Measurements from ENCODE around the gene DGKZ. TPM values are rescaled to one million over a fixed set of nuclear protein-coding genes. Genes with fewer than 3 reads are reported as not detected.

The DGKZ gene
- total and polyA plus RNA-seq, 2 donors (not counting 3 experiments of a cell fraction or from before 2014, with no cell fraction given) = 88.8 to 127 TPM

DNA sequence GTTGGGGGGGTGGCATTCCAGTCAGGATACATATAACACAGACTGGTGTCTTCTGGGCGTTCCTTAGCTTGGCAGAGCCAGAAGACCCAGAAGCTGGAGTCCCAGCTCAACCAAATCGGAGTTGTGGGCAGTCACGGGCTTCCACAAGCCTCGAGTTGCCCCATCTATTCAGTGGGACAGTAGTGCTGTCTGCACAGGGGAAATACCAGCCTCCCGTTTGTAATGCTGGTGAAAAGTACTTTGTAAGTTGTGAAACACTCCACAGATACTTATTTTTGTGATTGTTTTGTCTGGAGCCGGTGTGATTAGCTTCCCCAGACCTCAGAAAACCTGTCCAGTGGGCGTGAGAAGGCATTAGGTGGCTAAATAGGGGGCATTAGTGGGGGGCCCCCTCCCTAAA is 13.6 kb downstream of the DGKZ start:
- no TSS peak for BruUV-seq (replicated peaks)
- CTCF ChIA-PET = interaction anchor here (1.1 to 11.6 kb wide), 5 partner anchors 8 to 46 kb away, joined by 3 to 200 read pairs (median 4); partner anchors contain the start of gene DGKZ
- H3K4me1 ChIP-seq (ENCODE audit: control insufficient read depth, extremely low read depth, insufficient read depth, low read length) = peaks cover 34% of the 10 kb centered on the region
- no peaks in the 10 kb centered on the region for H3K9me3 ChIP-seq (replicated peaks; ENCODE audit: control insufficient read depth, insufficient read depth, low read length)
- intact Hi-C loops (cut with micrococcal nuclease) (no loop called here), dilution Hi-C loops (cut with MboI; ENCODE audit: extremely low pct_ligation_motif_present, low sequenced_read_pairs) (no loop called here)
- FAIRE-seq (peak; percentile 4), DNase-seq (ENCODE audit: low read depth, low spot score) (no peak)
- H3K27ac ChIP-seq (ENCODE audit: insufficient read depth, low read depth, low read length) = peak overlapping the region; percentile 80
- no peak overlapping the region for H2AFZ ChIP-seq (ENCODE audit: low read depth, low read length)
- H3K4me3 ChIP-seq (replicated peaks in 1 of 3; ENCODE audit: insufficient read depth in 1 of 3, low read depth in 1 of 3, low read length in 3 of 3) = no peak overlapping the region
- peaks cover 4% of the 10 kb centered on the region for H4K20me1 ChIP-seq (replicated peaks; ENCODE audit: control insufficient read depth, extremely low read depth, insufficient read depth, low read length)
- POLR2A ChIA-PET = no interaction called here
- peaks cover 55% of the 10 kb centered on the region for H3K79me2 ChIP-seq (ENCODE audit: control insufficient read depth, insufficient read depth, low read length)
- peaks cover 0 to 3% of the 10 kb centered on the region in 2 experiments for H3K36me3 ChIP-seq (ENCODE audit: control insufficient read depth in 2 of 2, extremely low read depth in 1 of 2, insufficient read depth in 2 of 2, low read length in 2 of 2)
- no peaks in the 10 kb centered on the region for H3K9me1 ChIP-seq (replicated peaks; ENCODE audit: control insufficient read depth, extremely low read depth, insufficient read depth, low read length)
- peak overlapping the region; percentile 21 for H3K4me2 ChIP-seq (ENCODE audit: insufficient read depth, low read length)
- TF ChIP-seq EZH2 (IDR thresholded peaks at IDR 0.05; ENCODE audit: borderline replicate concordance, low read depth, low read length, severe bottlenecking) (no peak), POLR2A (IDR thresholded peaks at IDR 0.05; ENCODE audit: low read depth, low read length) (no peak), FOS (IDR thresholded peaks at IDR 0.05; ENCODE audit: borderline replicate concordance, insufficient read depth, low read length) (no peak), MYC (IDR thresholded peaks at IDR 0.05; ENCODE audit: low read depth, low read length) (no peak), GATA2 (IDR thresholded peaks at IDR 0.05; ENCODE audit: insufficient read depth, insufficient read length, low read depth, low read length) (no peak), JUN (IDR thresholded peaks at IDR 0.05; ENCODE audit: borderline replicate concordance, insufficient read depth, insufficient read length, low read depth) (no peak), POLR2AphosphoS5 (IDR thresholded peaks at IDR 0.05; ENCODE audit: insufficient read depth, low read depth, low read length) (no peak)
- TF ChIP-seq, protein P1, sequence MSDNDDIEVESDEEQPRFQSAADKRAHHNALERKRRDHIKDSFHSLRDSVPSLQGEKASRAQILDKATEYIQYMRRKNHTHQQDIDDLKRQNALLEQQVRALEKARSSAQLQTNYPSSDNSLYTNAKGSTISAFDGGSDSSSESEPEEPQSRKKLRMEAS (IDR thresholded peaks at IDR 0.05; ENCODE audit: insufficient read depth, insufficient read length) = no peak
- TF ChIP-seq, protein P2, sequence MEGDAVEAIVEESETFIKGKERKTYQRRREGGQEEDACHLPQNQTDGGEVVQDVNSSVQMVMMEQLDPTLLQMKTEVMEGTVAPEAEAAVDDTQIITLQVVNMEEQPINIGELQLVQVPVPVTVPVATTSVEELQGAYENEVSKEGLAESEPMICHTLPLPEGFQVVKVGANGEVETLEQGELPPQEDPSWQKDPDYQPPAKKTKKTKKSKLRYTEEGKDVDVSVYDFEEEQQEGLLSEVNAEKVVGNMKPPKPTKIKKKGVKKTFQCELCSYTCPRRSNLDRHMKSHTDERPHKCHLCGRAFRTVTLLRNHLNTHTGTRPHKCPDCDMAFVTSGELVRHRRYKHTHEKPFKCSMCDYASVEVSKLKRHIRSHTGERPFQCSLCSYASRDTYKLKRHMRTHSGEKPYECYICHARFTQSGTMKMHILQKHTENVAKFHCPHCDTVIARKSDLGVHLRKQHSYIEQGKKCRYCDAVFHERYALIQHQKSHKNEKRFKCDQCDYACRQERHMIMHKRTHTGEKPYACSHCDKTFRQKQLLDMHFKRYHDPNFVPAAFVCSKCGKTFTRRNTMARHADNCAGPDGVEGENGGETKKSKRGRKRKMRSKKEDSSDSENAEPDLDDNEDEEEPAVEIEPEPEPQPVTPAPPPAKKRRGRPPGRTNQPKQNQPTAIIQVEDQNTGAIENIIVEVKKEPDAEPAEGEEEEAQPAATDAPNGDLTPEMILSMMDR (IDR thresholded peaks at IDR 0.05; ENCODE audit: extremely low read depth in 1 of 2, insufficient read depth in 1 of 2, low read depth in 1 of 2, low read length in 2 of 2) = no peak
- H3K27me3 ChIP-seq (ENCODE audit: control insufficient read depth in 2 of 2, insufficient read depth in 2 of 2, low read length in 2 of 2) = no peaks in the 10 kb centered on the region
- peak overlapping the region; percentile 53 for H3K9ac ChIP-seq (replicated peaks; ENCODE audit: extremely low read depth, insufficient read depth, low read length)
